B cell (primary cell): ENCODE results near the gene LUC7L.

Experiments used
- CTCF ChIP-seq: fragments of 200-600 bp; IDR thresholded peaks from one replicate; pipeline ENCODE4 v1.8.0; 2022; ENCODE audit warnings: antibody characterized with exemption, mild to moderate bottlenecking
- EZH2 ChIP-seq: IDR thresholded peaks from 2 replicates; pipeline ENCODE4 v1.6.1; 2012; ENCODE audit warnings: borderline replicate concordance, low read depth, mild to moderate bottlenecking, moderate library complexity, low read length; ENCODE audit not compliant: insufficient read depth, poor library complexity, severe bottlenecking

- TF ChIP-seq CTCF: no peak
- no peak for TF ChIP-seq EZH2
Observed at GRCh38 chr16:265711-266110, 36.5 kb upstream of the LUC7L start.
